Cardiac septum (tissue), 1 donor: ENCODE results near the gene KCNH2. TPM values are rescaled to one million over a fixed set of nuclear protein-coding genes. Genes with fewer than 3 reads are reported as not detected.

Source experiments
- DNase-seq: peaks from one replicate; pipeline ENCODE4 v3.0.0-alpha.2; 2020; ENCODE audit warnings: low spot score
- intact Hi-C: fragments of 100-400 bp; cut with DNase I; formaldehyde crosslinking; loops from one replicate; pipeline ENCODE4 v1.14.0; 2022
- total RNA-seq: library from RNA; stranded (reverse); fragmentation: NEBNext Ultra II Directional; extraction: Animal tissue kit (Norgen Biotek cat#: 25700); gene quantifications from one replicate; pipeline ENCODE4 v1.2.1, GENCODE V29; 2021
- donor health status: DM: no; HTN: no; CAD: no.

KCNH2 gene
- total RNA-seq, 1 donor from 2014 or later, result 61.9 TPM

DNA sequence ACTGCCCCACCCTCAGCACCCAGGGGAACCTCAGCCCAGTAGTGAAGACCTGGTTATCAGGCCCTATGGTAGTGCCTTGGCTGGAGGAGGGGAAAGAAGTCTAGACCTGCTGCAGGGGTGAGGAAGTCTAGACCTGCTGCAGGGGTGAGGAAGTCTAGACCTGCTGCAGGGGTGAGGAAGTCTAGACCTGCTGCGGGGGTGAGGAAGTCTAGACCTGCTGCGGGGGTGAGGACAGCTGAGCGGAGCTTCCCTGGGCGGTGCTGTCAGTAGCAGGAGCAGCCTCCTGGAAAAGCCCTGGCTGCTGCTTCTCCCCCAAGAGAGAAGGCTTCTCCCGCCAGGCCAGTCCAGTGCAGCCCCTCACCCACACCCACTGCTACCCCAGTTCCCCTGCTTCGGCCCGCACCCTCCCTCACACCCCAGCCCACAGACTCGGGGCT, 19.0 kb upstream of the KCNH2 start:
- DNase-seq, result no peak

DNA sequence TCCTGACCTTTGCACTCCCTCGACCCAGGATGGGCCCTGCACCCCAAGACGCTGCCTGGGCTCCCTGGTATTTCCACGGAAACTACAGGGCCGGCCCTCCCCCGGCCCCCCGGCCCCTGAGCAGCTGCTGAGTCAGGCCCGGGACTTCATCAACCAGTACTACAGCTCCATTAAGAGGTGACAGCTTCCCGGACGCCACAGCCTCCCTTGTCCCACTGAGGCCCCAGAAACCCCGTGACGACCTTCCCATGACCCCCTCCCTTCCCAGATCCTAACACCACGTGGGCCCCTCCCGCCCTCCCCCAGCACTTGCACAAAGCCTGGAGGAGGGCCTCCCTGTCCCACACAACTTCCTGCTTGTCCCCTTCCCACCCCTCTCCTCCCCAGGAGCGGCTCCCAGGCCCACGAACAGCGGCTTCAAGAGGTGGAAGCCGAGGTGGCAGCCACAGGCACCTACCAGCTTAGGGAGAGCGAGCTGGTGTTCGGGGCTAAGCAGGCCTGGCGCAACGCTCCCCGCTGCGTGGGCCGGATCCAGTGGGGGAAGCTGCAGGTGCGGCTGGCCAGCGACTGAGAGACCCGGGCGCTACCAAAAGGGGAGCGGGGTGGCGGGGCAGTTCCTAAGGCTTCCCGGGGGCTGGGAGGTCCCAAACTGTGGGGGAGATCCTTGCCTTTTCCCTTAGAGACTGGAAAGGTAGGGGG, 18.4 kb upstream of the KCNH2 start:
- intact Hi-C loops, result no loop called here
- DNase-seq, result no peak

More for the DNA sequence above, 19.0 kb upstream of the KCNH2 start:
- intact Hi-C loops, result no loop called here

DNA sequence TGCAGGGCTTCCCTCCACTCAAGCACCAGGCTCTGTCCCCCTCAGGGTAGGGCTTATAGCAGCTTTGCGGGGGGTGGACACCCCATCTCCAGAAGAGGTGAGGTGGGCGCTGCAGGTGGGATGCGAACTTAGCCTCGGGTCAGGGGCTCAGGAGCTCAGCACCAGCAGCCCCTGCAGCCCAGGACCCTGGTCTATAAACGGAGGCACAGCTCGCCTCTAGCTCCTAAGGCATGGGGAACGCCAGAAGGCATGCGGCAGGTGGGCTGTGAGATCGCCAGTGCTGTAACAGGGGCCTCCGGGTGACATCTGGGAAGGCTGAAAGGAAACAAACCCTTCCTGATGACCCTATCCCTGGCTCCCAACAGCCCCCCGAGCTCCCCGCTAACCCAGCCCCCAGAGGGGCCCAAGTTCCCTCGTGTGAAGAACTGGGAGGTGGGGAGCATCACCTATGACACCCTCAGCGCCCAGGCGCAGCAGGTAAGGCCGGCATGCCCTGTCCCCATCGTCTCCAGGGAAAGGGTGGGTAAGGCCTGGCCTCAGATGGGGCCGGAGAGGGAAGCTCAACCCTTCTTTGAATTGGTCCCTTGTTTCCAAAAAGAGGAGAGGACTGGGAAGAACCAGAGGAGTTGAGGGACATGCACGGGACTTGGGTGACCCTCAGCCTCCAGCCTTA, 16.9 kb upstream of the KCNH2 start:
- intact Hi-C loops, result no loop called here
- no peak for DNase-seq

DNA sequence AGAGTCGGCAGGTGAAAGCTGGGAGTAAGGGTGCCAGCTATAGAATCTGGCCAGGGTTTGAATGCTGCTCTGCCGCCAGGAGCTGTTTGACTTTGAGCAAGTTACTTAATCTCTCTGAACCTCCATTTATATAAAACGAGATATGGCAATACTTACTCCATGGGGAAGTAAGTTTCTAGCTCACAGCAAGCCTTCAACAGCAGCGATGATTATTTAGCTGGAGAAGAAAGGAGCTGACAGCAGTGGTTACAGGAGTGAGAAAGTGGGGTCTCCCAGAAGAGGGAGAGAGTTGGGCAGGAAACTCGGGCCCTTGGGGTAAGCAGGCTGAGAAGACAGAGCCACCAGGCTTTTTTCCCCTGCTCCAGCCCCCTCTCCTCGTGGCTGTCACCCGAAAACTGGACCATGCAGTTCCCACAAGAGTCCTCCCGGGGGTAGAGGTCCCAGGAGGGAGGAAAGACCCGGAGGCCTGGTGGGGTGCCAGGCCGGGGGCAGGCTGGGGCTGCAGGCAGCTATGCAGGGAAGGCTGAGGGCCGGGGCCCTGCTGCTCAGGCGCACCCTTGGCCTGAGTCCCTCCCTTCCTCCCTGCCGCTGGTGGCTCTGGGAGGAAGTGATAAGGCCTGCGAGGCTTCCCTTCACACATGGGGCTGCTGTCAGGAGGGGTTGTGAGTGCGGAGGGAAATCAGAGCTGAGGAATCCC, 16.2 kb upstream of the KCNH2 start:
- intact Hi-C loops, result no loop called here
- peak; percentile 89 for DNase-seq

DNA sequence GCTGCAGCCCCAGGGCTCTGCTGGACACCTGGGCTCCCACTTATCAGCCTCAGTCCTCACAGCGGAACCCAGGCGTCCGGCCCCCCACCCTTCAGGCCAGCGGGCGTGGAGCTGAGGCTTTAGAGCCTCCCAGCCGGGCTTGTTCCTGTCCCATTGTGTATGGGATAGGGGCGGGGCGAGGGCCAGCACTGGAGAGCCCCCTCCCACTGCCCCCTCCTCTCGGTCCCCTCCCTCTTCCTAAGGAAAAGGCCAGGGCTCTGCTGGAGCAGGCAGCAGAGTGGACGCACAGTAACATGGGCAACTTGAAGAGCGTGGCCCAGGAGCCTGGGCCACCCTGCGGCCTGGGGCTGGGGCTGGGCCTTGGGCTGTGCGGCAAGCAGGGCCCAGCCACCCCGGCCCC, 15.4 kb upstream of the KCNH2 start:
- intact Hi-C loops, result no loop called here

DNA sequence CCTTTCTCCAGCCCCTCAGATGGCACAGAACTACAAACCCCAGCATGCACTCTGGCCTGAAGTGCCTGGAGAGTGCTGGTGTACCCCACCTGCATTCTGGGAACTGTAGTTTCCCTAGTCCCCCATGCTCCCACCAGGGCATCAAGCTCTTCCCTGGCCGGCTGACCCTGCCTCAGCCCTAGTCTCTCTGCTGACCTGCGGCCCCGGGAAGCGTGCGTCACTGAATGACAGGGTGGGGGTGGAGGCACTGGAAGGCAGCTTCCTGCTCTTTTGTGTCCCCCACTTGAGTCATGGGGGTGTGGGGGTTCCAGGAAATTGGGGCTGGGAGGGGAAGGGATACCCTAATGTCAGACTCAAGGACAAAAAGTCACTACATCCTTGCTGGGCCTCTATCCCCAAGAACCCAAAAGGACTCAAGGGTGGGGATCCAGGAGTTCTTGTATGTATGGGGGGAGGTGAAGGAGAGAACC, 14.7 kb upstream of the KCNH2 start:
- DNase-seq, result no peak
- intact Hi-C loops, result no loop called here

More for the DNA sequence above, 15.4 kb upstream of the KCNH2 start:
- DNase-seq, result peak; percentile 90

DNA sequence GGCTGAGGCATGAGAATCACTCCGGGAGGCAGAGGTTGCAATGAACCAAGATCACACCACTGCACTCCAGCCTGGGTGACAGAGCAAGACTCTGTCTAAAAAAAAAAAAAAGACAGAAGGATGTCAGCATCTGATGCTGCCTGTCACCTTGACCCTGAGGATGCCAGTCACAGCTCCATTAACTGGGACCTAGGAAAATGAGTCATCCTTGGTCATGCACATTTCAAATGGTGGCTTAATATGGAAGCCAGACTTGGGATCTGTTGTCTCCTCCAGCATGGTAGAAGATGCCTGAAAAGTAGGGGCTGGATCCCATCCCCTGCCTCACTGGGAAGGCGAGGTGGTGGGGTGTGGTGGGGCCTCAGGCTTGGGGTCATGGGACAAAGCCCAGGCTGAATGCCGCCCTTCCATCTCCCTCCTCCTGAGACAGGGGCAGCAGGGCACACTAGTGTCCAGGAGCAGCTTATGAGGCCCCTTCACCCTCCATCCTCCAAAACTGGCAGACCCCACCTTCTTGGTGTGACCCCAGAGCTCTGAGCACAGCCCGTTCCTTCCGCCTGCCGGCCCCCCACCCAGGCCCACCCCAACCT, 14.0 kb upstream of the KCNH2 start:
- intact Hi-C loops, result no loop called here
- no peak for DNase-seq

DNA sequence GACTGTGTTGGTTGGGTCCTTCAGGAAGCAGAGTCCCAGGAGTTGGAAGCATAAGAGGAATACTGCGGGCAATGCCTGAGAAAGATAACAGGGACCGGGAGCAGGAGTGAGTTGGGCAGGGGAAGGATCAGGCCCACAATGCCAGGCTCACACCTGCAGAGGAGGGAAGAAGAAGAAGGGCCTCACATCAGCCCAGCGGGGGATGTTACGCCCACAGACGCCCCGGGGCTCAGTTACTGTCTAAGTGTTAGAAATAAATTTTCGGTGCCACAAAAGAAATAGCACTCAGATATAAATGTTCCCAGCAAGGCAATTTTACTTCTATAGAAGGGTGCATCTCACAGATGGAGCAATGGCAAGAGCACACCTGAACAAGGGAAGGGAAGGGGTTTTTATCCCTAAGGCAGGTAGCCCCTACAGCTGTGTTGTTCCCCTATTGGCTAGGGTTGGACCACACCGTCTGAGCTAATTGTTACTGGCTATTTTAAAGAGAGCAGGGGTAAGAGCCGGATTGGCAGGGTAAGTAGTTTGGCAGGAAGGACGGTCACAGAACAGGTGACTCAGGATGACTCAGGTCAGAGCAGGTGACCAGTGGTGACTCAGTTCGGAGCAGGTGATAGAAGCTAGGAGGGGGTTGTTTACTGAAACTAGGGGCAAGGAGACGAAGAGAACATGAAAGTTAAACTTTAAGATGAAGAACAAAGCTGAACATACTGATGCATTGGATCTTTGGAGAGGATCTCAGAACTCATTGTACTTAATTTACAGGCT, 12.5 kb upstream of the KCNH2 start, which contains the start of gene NOS3:
NOS3 (plus strand) TSS at position 602 of the 771 bp plus-strand sequence. CDS start 2,787 bp downstream, outside the sequence.
- intact Hi-C loops, result no loop called here

DNA sequence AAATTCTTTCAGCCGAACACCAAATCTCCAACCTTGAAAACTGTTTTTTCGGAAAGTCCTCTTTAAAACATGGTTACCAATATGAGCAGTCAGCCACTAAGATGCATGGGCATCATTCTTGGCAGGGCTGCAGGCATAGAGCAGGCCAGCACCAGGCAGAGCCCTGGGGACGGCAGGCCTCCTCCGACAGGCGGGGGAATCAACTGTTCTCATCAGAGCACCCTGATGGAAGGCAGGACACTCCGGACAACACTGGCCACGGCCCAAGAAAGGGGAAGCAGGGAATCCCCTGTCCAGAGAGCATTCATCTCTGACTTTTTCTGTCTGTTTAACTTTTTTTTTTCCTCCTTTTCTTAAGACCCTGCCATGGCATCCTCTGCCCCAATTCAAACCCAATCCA, 11.3 kb upstream of the KCNH2 start:
- DNase-seq, result no peak
- intact Hi-C loops, result loop anchor here (2.0 kb wide), 1 partner anchor 211 kb away; no protein-coding TSS in a partner anchor

More for the DNA sequence above, 12.5 kb upstream of the KCNH2 start, which contains the start of gene NOS3:
- DNase-seq, result no peak

DNA sequence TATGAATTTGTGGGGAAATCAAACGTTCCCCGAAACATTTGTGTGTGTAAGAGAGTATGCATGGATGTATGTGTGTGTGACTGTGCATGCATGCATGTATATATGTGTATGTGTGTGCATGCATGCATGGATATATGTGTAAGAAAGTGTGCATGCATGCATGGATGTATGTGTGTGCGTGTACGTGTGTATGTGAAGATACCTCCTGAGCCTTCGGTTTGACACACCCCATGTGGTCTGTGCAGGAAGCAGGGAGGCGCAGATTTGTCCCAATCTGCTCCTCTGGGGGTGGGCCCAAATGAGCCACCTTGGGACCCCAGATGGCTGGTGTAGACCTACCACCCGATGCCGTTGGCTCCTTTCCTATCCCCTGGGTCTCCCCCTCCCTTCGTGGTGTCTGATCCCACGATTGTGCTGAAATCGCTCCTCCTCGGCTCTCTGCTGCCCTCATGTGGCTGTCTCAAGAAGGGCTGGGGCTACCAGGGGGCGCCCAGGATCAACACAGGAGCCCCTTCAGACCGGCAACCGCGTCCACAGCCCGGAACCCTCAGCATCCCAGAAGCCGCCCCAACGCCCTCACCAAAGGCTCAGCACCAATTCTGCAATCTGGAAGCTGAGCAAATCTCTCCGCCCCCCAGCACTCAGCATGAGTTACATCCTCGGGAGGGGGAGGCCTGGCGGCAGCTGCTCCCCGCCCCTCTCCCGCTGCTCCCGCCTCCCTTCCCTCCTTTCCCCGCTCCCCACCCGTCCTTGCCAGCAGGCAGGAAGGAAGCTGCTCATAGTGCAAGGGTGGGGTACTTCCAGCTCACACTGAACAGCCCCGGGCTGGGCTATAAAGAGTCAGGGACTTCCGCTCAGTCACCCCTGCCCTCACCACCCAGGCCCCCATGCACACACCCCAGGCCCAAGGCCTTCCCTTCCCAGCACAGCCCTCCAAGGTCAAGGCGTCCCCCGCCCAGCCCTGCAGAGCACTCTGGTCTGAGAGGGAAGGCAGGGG, 10.4 kb upstream of the KCNH2 start:
- intact Hi-C loops, result loop anchor here (1.0 to 2.0 kb wide), 2 partner anchors 90 to 210 kb away; no protein-coding TSS in a partner anchor
- peak; percentile 87 for DNase-seq

DNA sequence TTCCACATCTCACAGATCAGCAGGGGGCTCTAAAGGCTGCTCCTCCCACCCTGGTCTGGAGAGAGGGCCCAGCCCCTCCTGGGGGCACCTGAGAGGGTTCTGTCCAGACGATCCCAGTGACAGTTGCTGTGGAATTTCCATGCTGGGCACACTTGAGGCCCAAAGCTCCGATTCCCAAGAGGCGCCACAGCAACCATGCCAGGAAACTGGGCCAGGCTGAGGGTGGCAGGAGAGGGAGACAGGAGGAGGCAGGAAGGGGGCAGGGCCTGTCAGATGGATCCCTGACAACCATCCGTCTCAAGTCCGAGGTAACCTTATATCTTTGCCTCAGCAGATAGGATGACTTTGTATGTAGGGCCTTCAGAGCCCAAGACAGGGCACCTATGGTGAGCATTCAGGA, 8.4 kb upstream of the KCNH2 start:
- no peak for DNase-seq
- intact Hi-C loops, result loop anchor here (1.0 kb wide), 1 partner anchor 23 kb away; no protein-coding TSS in a partner anchor

DNA sequence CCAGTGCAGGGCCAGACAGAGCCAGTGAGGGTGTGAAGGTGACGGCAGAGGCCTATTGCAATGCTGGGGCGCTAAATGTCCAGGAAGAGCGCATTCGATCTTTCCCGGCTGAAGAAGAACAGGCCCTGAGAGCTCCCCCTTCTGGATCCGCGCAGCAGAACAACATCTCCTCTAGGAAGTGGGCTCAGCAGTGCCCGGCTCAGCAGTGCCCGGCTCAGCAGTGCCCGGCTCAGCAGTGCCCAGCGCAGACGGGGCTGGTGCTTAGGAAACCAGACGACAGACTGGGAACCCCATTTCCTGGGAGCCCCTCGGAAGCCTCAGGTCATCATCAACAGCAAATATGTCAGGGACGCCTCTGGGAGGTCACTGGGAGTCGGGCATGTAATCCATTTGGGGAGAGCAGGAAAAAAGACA, 8.0 kb upstream of the KCNH2 start:
- DNase-seq, result no peak
- intact Hi-C loops, result loop anchor here (1.0 kb wide), 1 partner anchor 23 kb away; no protein-coding TSS in a partner anchor

DNA sequence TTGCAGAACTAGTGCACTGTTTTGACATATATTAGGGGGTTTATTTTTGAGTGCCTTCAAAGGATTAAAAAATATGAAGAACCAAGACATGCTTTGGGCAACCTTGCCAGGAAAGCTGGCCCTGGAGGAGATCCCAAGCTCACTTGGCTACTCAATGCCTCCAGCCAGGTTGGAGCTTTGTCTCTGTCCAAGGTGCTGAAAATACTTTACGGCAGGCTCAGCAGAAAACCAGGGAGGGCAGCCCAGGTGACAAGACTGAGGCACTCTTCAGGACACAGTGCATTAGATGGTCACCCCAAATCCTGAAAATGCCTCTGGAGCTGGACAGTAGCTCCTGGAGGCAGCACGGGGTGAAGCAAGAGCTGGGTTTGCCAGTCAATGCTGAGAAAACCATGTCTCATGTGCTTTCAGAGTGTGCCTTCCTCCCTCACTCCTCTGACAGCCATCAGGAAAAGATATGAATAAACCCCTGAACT, 5.8 kb upstream of the KCNH2 start:
- intact Hi-C loops, result no loop called here
- no peak for DNase-seq

DNA sequence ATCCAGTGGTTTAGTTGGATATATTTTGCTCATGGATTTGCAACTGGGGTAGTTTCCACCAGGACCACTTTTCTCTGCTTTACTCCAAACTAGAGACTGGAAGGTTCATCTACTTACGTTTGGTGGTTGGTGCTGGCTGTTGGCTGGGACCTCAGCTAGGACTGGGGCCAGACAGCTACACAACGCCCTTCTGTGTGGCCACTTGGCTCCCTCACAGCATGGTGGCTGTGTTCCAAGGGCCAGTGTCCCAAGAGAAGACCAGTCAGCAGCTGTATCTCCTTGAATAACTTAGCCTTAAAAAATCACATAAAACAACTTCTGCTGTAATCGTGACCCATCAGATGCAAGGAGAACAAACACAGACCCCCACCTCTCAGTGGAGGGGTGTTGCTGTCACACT, 4.2 kb upstream of the KCNH2 start:
- DNase-seq, result no peak
- intact Hi-C loops, result no loop called here

DNA sequence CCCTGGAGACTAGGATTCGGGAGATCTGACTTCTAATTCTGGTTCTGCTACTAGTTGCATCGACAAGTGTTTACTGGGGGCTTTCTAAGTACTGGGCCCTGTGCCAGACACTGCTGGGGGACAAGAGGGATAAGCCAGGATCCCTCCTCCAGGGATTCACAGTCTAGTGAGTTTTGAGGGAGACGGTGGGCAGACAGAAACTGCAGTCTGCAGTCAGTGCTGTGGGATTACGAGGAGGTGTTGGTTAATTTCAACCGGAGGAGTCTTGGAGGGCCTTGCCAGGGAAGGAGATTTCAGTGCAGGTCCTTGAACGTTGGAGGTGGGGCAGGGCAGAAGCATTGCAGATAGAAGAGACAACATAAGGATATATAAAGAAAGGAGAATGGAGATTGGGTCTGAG, 3.5 kb upstream of the KCNH2 start:
- no peak for DNase-seq

DNA sequence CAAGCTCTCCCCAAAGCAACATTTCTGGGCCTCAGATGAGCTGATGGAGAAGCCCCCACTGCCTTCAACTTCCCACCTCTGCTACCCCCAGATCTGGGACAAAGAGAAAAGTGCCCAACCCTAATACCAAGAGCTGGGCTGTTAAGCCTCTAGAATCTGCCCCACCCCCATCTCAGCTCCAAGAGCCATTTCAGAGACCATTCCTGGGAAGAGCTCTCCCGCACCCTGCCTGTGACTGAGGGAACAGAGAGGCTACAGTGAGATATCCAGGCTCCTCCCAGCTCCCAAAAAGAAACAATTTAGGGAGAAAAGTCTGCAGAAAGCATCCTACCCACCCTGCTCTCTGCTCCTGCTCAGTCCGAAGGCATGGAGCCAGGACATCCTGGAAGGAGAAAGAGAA, 2.5 kb upstream of the KCNH2 start:
- intact Hi-C loops, result no loop called here
- no peak for DNase-seq

More for the DNA sequence above, 3.5 kb upstream of the KCNH2 start:
- intact Hi-C loops, result no loop called here

DNA sequence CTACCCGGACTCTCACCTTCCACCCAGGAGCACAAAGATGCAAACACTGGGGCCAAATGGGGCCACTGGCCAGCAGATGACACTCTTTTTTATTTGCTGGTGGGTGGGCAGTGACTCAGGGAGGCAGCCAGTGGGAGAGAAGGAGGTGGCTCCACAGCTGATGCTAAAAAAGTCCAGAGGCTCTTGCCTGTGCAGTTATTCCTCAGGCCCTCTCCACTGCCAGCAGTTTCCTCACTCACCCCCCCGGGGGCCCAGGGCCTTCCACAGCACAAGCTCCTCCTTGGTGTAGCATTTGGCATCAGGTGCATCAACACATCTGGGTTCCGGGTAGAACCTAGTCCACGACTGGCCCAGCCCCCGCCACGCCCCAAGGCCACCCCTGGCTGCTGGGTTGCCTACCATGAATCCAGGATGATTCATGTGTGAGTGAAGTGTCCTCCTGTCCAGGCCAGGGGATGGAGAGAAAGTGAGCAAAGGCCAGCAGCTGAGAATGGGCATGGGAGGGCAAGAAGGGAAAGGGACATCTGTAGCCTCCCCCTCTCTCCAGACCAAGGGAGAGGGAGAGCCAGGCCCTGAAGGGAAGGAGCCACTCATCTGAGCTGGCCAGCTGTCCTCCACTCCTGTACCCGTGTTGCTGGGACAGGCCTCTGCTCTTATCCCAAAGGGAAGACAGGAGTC, 1.7 kb upstream of the KCNH2 start:
- no peak for DNase-seq
- intact Hi-C loops, result loop anchor here (2.0 kb wide), 1 partner anchor 15 kb away; no protein-coding TSS in a partner anchor
